Measurements from ENCODE around the gene STING1.

DNA sequence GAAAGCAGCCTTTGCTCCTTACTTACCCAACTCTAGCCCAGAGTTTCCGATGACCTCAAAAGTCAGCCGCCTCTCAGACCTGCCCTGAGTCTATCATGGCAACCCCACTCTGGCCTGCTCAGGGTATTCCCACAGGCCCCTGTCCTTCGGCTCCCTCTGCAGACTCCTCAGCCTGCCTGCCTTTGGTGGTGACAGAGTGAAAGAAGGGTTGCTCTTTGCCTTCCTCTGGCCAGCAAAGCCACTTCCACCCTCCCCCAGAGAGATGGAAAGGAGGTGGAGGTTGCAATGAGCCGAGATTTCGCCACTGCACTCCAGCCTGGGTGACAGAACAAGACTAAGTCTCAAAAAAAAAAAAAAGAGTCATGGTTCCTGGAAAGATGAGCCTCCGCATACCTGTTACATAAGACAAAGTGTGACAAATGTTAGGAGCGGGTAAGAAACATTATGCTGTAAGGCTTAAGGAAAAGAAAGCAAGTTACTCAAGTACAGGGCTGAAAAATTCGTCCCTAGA lies 14.1 kb downstream of the STING1 start:
- TF ChIP-seq, protein P1, sequence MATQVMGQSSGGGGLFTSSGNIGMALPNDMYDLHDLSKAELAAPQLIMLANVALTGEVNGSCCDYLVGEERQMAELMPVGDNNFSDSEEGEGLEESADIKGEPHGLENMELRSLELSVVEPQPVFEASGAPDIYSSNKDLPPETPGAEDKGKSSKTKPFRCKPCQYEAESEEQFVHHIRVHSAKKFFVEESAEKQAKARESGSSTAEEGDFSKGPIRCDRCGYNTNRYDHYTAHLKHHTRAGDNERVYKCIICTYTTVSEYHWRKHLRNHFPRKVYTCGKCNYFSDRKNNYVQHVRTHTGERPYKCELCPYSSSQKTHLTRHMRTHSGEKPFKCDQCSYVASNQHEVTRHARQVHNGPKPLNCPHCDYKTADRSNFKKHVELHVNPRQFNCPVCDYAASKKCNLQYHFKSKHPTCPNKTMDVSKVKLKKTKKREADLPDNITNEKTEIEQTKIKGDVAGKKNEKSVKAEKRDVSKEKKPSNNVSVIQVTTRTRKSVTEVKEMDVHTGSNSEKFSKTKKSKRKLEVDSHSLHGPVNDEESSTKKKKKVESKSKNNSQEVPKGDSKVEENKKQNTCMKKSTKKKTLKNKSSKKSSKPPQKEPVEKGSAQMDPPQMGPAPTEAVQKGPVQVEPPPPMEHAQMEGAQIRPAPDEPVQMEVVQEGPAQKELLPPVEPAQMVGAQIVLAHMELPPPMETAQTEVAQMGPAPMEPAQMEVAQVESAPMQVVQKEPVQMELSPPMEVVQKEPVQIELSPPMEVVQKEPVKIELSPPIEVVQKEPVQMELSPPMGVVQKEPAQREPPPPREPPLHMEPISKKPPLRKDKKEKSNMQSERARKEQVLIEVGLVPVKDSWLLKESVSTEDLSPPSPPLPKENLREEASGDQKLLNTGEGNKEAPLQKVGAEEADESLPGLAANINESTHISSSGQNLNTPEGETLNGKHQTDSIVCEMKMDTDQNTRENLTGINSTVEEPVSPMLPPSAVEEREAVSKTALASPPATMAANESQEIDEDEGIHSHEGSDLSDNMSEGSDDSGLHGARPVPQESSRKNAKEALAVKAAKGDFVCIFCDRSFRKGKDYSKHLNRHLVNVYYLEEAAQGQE (IDR thresholded peaks at IDR 0.05; ENCODE audit: insufficient read depth in 1 of 2, low read depth in 2 of 2, low read length in 1 of 2): no peak
- no peak for TF ChIP-seq CTCF (IDR thresholded peaks at IDR 0.05)
